Measurements from ENCODE around the gene KRT27.

KRT27 gene

DNA sequence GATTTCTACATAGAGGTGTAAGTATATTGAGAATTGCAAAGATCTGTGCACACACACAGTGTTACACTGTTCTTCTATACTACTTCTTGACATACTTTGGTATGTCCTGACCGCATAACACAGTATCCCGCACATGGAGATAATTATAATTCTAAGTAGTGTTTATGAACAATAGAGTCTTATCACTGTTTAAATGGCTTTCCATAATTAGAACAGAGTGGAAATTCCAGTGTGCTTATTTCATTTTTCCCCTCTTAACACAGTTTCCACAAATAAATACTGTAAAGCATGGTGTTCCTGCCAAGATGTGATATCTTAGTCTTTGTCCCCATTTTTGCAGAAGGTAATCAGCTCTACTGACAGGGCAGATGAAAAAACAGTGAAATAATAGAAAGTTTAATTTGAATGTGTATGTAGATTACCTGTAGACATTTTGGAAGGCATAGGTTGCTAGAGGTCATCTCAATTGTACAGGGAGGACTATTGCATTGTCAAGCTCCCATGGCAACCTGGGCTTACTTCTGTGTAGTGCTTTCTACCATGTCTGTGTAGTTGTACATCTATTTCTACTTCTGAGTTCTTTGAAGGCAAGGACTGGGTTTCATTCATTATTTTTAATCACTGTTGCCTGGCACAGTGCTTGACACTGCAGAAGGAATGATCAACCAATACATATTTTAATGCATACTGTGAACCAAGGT, 27.5 kb upstream of the KRT27 start:
- no peak for DNase-seq

GRCh38 chr17:40806131-40806530, 23.8 kb upstream of the KRT27 start:
- DNase-seq, result no peak

DNA sequence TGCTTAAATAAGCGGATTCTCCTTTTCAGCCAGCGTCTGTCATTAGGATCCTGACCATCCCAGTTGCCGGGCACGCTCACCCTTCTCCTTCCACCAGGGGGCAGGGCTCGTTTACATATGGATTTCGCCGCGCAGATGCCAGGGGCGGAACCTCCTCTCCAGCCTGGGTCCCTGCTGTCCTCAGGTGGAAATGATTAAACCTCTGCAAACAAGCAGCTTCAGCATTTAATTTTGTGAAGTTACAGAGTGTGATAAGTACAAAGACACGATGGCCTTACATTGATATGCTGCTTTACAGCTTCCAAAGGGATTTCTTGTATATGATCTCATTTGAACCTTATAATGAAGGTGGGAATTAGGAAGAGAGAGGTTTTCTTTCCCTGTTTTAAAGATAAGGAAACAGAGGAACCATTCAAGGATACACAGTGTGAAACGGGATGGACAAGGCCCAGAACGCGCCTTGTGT, 21.3 kb upstream of the KRT27 start:
- peak; percentile 62 for DNase-seq

DNA sequence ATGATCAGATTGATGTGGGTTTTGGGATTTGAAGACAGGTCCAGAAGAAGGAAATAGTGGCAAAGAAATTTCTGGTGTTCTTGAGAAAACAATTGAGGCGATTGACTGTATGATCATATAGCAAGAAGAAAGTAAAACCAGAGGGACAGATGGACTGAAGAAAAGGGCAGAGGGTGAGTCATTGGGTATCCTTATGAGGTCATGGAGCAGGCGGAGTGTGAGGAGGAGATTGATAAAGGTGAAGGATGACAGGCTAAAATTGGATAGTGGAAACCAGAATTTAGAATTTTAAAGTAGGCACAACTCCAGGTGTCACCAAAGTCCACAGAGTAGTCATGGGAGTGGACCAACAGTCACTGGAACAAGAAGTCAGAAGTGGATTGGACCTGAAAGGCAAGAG, 18.8 kb upstream of the KRT27 start:
- no peak for DNase-seq

DNA sequence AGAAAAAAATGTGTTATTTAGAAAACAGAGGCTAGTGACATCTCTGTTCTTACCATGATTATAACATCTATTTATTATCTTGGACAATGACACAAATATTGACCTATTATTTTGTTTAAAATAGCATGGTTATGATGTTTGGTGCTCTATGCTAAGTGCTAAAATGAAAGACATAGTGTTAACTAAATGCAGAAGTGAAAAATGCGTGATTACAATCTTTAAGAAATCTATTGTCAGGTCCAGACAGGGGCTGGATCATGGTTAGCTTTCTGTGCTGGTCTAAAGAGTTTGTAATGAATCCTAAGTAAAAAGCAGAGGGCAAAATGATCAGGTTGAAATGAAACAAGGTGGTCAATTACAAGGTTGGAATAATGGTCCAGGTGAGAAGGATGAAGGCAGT, 18.0 kb upstream of the KRT27 start:
- no peak for DNase-seq

GRCh38 chr17:40799859-40800258, 17.5 kb upstream of the KRT27 start, which contains the start of gene KRT28:
Gene KRT28, minus strand, starts transcription at chr17:40799959. Its CDS starts 66 bp downstream, at chr17:40799893.
- no peak for DNase-seq

DNA sequence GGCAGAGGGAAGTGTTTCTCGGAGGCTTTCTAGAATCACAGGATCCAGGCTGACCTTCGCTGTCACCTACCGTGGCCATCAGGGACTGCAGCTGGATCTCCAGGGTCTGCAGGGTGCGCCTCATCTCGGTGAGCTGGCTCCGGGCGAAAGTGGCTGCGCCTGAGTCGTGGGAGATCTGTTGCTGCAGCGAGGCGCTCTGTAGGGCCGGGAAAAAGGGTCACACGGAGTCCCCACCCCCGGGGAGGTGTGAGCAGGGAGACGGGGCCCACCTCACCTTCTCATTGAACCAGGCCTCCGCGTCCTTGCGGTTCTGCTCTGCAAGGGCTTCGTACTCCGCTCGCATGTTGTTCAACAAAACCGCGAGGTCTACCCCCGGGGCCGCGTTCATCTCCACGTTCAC, 14.5 kb upstream of the KRT27 start:
- no peak for DNase-seq

GRCh38 chr17:40795019-40795667, 12.8 kb upstream of the KRT27 start:
- no peak for DNase-seq

GRCh38 chr17:40794466-40794865, 12.1 kb upstream of the KRT27 start:
- no peak for DNase-seq

GRCh38 chr17:40793832-40794231, 11.5 kb upstream of the KRT27 start:
- no peak for DNase-seq

DNA sequence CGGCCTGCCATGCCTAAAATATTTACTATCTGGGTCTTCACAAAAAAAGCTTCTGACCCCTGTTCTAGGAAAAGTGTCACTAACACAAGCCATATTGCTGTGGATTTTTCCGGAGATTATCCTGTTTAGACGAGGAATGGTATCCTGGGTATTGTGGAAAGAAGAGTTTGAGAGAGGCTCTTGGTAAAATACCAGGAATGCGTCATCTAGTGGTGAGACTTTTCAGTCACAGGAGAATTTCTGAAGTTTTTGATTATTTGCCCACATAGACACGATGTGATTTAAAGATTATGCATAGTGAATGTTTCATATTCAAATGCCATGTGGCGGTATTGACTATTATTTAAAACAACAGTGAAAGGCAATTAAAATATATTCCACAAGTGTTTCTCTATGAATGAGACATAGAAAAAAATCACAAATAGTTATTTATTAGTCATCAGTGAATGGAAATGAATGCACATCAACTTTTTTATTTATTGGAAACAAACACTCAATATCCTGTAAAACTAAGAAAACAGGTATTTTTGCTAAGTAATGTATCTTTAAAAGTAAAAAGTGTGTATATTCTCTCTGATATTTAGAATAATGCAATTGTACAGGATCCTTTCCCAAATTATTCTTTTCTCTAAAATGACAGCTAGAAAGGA, 9.6 kb upstream of the KRT27 start:
- no peak for DNase-seq

GRCh38 chr17:40791111-40791510, 8.8 kb upstream of the KRT27 start:
- DNase-seq, result no peak

- peak; percentile 10 for DNase-seq
Observed at GRCh38 chr17:40779181-40779909, 3.0 kb downstream of the KRT27 start.

GRCh38 chr17:40778461-40778860, 3.9 kb downstream of the KRT27 start:
- no peak for DNase-seq

GRCh38 chr17:40777971-40778370, 4.4 kb downstream of the KRT27 start:
- DNase-seq, result no peak

- no peak for DNase-seq
Observed at GRCh38 chr17:40777459-40777858, 4.9 kb downstream of the KRT27 start.

DNA sequence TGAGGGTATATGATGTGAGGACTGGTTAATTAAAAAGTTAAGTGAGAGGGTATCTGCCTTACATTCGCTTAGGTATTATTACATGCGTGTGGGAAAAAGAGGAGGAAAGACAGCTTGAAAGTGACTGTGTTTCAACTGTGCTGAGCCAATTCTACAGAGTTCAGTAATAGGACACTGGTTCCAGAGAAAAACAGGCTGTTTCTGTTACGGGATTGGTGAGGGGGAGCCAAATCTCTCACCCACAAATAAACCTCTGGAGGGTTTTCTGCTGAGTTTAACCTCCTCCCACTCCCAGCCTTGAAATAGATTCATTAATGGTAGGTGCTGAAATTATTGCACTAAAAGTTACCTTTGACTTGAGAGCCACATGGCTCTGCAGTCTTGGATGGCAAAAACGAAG, 6.4 kb downstream of the KRT27 start:
- DNase-seq, result no peak

DNA sequence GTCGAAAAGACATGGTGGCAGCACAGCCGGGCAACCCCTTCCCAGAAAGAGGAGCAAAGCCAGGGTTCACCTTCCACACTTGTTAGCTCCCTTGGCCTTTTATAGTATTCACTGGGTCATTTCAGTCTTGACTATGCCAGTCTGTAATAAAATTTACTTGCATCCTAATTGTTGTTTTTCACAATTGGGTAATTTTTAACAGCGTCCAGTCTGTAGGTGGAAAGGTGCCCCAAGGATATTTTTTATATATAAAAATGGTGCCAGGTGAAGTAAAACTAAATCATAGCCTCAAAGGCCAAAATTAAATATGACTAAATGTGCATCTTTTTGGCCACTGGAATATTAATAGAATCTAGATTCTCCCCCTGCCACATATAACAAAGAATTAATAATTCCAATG, 10.2 kb downstream of the KRT27 start, which contains the start of gene KRT26:
Gene KRT26, minus strand, starts transcription at position 101 of the 400 bp plus-strand sequence. Its CDS starts 88 bp downstream, at position 13.
- no peak for DNase-seq

DNA sequence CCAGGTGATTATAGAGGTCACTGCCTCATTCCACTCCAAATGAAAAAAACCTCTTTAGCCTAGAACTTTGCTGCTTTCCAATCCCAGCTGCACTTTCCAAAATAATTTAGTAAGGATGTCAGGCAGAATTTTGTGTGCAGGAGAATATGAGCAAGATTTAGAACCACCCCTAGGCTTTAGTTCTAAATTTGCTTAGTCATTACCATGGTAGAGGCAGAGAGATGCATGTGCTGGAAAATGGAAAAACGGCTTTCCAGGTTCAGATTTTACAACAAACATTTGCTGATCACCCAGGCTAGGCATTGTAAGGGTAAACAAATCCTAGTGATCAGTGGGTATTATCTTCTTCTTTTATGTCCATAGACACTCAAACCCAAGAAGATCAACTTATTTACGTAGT, 16.7 kb downstream of the KRT27 start:
- DNase-seq, result no peak

GRCh38 chr17:40763752-40764151, 18.6 kb downstream of the KRT27 start:
- DNase-seq, result no peak

DNA sequence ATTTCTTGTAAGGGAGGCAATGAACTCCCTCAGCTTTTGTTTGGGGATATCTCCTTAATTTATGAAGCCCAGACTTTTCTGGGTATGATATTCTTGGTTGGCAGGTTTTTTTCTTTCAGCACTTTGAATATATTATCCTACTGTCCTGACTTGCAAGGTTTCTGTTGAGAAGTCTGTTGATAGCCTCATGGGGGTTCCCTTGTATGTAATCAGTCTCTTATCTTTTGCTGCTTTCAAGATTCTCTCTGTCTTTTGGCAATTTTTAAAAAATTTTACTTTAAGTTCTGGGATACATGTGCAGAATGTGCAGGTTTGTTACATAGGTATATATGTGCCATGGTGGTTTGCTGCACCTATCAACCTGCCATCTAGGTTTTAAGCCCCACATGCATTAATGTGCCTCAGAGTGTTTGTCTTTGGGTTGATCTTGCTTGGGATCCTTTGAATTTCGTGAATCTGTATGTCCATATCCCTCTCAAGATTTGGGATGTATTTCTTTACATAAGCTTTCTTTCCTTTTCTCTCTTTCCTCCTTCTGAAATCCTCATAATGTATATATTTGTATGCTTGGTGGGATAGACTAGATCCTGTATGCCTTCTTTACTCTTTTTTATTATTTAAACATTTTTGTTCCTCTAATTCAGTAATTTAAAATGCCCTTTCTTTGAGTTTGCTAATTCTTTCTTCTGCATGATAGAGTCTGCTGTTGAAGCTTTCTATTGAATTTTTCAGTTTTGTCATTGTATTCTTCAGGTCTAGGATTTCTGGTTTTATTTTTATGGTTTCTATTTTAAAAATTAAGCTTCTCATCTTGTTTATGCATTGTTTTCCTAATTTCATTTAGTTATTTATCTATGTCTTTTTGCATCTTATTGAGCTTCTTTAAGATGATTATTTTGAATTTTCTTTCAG, 22.0 kb downstream of the KRT27 start:
- no peak for DNase-seq

GRCh38 chr17:40755231-40755630, 27.1 kb downstream of the KRT27 start, which contains the start of gene KRT25:
Gene KRT25, minus strand, starts transcription at chr17:40755331. Its CDS starts 60 bp downstream, at chr17:40755271.
- DNase-seq, result no peak

All from activated CD4-positive, alpha-beta T cell treated with anti-CD3 and anti-CD28 coated beads for 1 hour (primary cell).